Measurements from ENCODE around the gene DOHH. TPM values are rescaled to one million over a fixed set of nuclear protein-coding genes. Genes with fewer than 3 reads are reported as not detected.

DOHH gene
- total and polyA plus RNA-seq, 4 donors, result 1.4 to 12.0 (median 9.2) TPM

DNA sequence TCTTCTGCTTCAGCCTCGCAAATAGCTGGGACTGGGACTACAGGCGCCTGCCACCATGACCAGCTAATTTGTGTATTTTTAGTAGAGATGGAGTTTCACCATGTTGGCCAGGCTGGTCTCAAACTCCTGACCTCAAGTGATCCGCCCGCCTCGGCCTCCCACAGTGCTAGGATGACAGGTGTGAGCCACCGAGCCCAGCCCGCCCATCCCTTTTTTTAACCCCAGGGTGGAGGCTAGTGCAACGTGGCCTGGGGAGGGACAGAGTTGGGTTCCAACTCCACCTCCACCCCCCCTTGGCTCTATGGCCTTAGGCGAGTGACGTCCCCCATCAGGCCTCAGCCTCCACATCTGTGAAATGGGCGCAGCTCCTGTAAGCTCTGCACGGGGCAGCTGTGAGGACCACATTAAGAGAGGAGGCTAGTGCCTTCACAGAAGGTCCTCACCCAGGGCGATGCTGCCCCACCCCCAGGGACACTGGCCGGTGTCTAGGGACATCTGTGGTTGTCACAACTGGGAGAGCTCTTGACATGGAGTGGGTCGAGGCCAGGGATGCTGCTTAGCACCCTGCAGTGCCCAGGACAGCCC lies 57.9 kb downstream of the DOHH start:
- Histone ChIP-seq H3K9me3 (ENCODE audit: control insufficient read depth in 4 of 4, low read length in 3 of 4) (no peaks in the 10 kb centered on the region), H3K36me3 (ENCODE audit: control insufficient read depth in 4 of 4, insufficient read depth in 3 of 4, low read depth in 1 of 4, low read length in 3 of 4) (peaks cover 16 to 44% (median 38%) of the 10 kb centered on the region in 4 donors), H3K27ac (ENCODE audit: low read depth in 1 of 2, low read length in 2 of 2) (no peak overlapping the region), H3K4me3 (ENCODE audit: low read depth in 1 of 3, low read length in 3 of 3) (no peak overlapping the region), H3K27me3 (ENCODE audit: control insufficient read depth in 4 of 4, insufficient read depth in 4 of 4, low read length in 3 of 4) (no peaks in the 10 kb centered on the region), H3K4me1 (ENCODE audit: control insufficient read depth in 4 of 4, insufficient read depth in 4 of 4, low read length in 3 of 4) (peaks cover 0 to 17% (median 1%) of the 10 kb centered on the region in 4 donors), H3K9ac (ENCODE audit: low read depth in 1 of 2, low read length in 2 of 2) (no peak overlapping the region)
- DNase-seq (ENCODE audit: low spot score), result no peak
- TF ChIP-seq, protein P1, sequence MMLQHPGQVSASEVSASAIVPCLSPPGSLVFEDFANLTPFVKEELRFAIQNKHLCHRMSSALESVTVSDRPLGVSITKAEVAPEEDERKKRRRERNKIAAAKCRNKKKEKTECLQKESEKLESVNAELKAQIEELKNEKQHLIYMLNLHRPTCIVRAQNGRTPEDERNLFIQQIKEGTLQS (IDR thresholded peaks at IDR 0.05), result no peak
- no peak for TF ChIP-seq HNF4A (conservative IDR thresholded peaks at IDR 0.05)
- TF ChIP-seq FOXA1 (IDR thresholded peaks at IDR 0.05), result no peak
- TF ChIP-seq HNF4G (IDR thresholded peaks at IDR 0.05), result no peak
- TF ChIP-seq, protein P2, sequence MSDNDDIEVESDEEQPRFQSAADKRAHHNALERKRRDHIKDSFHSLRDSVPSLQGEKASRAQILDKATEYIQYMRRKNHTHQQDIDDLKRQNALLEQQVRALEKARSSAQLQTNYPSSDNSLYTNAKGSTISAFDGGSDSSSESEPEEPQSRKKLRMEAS (IDR thresholded peaks at IDR 0.05), result no peak
- no peak for TF ChIP-seq GABPA (IDR thresholded peaks at IDR 0.05 in 1 of 2, conservative IDR thresholded peaks at IDR 0.05 in 1 of 2)
- no peak for TF ChIP-seq YY1 (IDR thresholded peaks at IDR 0.05)
- TF ChIP-seq EGR1 (IDR thresholded peaks at IDR 0.05; ENCODE audit: low read depth in 2 of 2), result no peak
- no peak for TF ChIP-seq NR2F2 (IDR thresholded peaks at IDR 0.05)
- TF ChIP-seq RXRA (IDR thresholded peaks at IDR 0.05), result no peak
- no peak for TF ChIP-seq FOXA2 (IDR thresholded peaks at IDR 0.05)
- TF ChIP-seq, protein P3, sequence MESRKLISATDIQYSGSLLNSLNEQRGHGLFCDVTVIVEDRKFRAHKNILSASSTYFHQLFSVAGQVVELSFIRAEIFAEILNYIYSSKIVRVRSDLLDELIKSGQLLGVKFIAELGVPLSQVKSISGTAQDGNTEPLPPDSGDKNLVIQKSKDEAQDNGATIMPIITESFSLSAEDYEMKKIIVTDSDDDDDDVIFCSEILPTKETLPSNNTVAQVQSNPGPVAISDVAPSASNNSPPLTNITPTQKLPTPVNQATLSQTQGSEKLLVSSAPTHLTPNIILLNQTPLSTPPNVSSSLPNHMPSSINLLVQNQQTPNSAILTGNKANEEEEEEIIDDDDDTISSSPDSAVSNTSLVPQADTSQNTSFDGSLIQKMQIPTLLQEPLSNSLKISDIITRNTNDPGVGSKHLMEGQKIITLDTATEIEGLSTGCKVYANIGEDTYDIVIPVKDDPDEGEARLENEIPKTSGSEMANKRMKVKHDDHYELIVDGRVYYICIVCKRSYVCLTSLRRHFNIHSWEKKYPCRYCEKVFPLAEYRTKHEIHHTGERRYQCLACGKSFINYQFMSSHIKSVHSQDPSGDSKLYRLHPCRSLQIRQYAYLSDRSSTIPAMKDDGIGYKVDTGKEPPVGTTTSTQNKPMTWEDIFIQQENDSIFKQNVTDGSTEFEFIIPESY (IDR thresholded peaks at IDR 0.05), result no peak
- no peak for TF ChIP-seq JUND (IDR thresholded peaks at IDR 0.05)
- TF ChIP-seq TAF1 (conservative IDR thresholded peaks at IDR 0.05), result no peak
- TF ChIP-seq, protein P4, sequence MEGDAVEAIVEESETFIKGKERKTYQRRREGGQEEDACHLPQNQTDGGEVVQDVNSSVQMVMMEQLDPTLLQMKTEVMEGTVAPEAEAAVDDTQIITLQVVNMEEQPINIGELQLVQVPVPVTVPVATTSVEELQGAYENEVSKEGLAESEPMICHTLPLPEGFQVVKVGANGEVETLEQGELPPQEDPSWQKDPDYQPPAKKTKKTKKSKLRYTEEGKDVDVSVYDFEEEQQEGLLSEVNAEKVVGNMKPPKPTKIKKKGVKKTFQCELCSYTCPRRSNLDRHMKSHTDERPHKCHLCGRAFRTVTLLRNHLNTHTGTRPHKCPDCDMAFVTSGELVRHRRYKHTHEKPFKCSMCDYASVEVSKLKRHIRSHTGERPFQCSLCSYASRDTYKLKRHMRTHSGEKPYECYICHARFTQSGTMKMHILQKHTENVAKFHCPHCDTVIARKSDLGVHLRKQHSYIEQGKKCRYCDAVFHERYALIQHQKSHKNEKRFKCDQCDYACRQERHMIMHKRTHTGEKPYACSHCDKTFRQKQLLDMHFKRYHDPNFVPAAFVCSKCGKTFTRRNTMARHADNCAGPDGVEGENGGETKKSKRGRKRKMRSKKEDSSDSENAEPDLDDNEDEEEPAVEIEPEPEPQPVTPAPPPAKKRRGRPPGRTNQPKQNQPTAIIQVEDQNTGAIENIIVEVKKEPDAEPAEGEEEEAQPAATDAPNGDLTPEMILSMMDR (IDR thresholded peaks at IDR 0.05; ENCODE audit: low read depth, low read length, missing input control), result no peak
- no peak for TF ChIP-seq RAD21 (IDR thresholded peaks at IDR 0.05)
- TF ChIP-seq, protein P5, sequence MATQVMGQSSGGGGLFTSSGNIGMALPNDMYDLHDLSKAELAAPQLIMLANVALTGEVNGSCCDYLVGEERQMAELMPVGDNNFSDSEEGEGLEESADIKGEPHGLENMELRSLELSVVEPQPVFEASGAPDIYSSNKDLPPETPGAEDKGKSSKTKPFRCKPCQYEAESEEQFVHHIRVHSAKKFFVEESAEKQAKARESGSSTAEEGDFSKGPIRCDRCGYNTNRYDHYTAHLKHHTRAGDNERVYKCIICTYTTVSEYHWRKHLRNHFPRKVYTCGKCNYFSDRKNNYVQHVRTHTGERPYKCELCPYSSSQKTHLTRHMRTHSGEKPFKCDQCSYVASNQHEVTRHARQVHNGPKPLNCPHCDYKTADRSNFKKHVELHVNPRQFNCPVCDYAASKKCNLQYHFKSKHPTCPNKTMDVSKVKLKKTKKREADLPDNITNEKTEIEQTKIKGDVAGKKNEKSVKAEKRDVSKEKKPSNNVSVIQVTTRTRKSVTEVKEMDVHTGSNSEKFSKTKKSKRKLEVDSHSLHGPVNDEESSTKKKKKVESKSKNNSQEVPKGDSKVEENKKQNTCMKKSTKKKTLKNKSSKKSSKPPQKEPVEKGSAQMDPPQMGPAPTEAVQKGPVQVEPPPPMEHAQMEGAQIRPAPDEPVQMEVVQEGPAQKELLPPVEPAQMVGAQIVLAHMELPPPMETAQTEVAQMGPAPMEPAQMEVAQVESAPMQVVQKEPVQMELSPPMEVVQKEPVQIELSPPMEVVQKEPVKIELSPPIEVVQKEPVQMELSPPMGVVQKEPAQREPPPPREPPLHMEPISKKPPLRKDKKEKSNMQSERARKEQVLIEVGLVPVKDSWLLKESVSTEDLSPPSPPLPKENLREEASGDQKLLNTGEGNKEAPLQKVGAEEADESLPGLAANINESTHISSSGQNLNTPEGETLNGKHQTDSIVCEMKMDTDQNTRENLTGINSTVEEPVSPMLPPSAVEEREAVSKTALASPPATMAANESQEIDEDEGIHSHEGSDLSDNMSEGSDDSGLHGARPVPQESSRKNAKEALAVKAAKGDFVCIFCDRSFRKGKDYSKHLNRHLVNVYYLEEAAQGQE (IDR thresholded peaks at IDR 0.05), result no peak
- TF ChIP-seq SP1 (IDR thresholded peaks at IDR 0.05), result no peak
- 93% methylated on average over 15 of the region's 15 CpGs for WGBS

Measured in liver (tissue), 9 donors.